Progenitor cell of endocrine pancreas (in vitro differentiated cells): ENCODE data around the gene CDK14. TPM values are rescaled to one million over a fixed set of nuclear protein-coding genes. Genes with fewer than 3 reads are reported as not detected.

ENCODE experiments used
- DNase-seq: peaks from one replicate; pipeline ENCODE4 v3.0.0; 2021; ENCODE audit warnings: low spot score; ENCODE audit not compliant: unreplicated experiment
- H3K27ac Mint-ChIP-seq: 2 replicates; pipeline ENCODE4 v1.8.0; 2021; ENCODE audit warnings: mild to moderate bottlenecking, moderate library complexity, mixed read lengths
- H3K27me3 Mint-ChIP-seq: 2 replicates; pipeline ENCODE4 v1.8.0; 2021; ENCODE audit warnings: mixed read lengths
- H3K36me3 Mint-ChIP-seq: 2 replicates; pipeline ENCODE4 v1.8.0; 2022; ENCODE audit warnings: mixed read lengths; ENCODE audit not compliant: insufficient read depth
- H3K4me1 Mint-ChIP-seq: 2 replicates; pipeline ENCODE4 v1.8.0; 2021; ENCODE audit warnings: low read depth, mixed read lengths
- H3K4me3 Mint-ChIP-seq: 2 replicates; pipeline ENCODE4 v1.8.0; 2021; ENCODE audit warnings: low read depth, mild to moderate bottlenecking, moderate library complexity, mixed read lengths
- H3K9me3 Mint-ChIP-seq: 2 replicates; pipeline ENCODE4 v1.8.0; 2021; ENCODE audit warnings: low read depth, mixed read lengths
- CTCF ChIP-seq: fragments of 200-600 bp; sonication (generic); IDR thresholded peaks from one replicate; pipeline ENCODE4 v1.5.0; 2021; ENCODE audit warnings: antibody characterized with exemption, mild to moderate bottlenecking; ENCODE audit not compliant: unreplicated experiment
- total RNA-seq: library from RNA; stranded (reverse); gene quantifications from 2 replicates; pipeline ENCODE4 v1.2.1, GENCODE V29; 2021

Gene CDK14
- total RNA-seq, 1 donor from 2014 or later, result 117 TPM

DNA sequence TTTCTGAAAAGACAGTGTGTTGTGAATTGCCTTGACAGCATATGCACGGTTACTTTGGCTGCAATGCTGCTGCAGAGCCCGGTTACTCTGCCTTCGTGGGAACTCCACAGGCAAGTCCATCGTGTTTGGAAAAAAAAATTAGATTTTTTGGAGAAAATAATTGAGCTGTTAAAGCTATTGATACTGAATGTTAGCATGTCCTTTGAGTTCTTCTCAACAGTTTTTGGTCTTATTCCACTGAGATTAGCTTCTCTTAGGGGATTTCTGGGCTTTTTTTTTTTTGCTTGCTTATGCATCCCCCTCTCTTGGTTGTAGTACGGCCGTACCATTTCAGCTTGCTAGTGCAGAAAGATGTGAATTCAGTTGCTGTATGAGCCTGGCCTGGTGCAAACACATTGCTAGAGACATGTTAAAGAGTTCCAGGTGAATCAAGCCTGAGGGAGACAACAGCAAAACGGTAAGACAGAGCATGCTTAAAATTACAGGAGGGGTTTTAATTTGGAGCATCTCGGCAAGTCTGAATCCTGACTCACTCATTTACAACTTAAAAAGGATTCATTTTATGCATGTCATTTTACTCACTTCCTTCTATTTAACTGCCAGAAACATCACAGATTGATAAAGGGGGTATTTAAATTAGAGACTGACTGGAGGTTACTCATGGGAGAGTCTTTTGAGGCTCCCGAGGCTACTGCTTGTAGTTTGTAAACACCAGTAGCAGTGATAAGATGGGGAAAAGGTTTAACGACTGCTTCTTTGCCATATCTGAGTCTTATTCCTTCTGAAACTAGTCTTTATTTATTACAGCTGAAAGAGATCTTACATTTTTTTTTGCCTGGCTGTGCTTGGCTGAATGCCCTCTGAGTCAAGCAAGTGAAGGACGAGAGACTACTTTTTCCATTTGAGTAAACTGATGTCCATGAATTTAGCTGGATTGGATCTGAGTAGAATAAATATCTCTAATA is 113.7 kb downstream of the CDK14 start:
- Mint-ChIP-seq H3K36me3 (peaks cover 13% of the 10 kb centered on the region), H3K9me3 (peaks cover 7% of the 10 kb centered on the region), H3K4me1 (peaks cover 76% of the 10 kb centered on the region), H3K27me3 (no peaks in the 10 kb centered on the region), H3K27ac (peak overlapping the region; percentile 67), H3K4me3 (peak overlapping the region; percentile 66)
- no peak for TF ChIP-seq CTCF
- no peak for DNase-seq

GRCh38 chr7:90710466-90710850 is 114.3 kb downstream of the CDK14 start:
- DNase-seq, result no peak
- peak overlapping the region; percentile 67 for H3K27ac Mint-ChIP-seq
- peak overlapping the region; percentile 66 for H3K4me3 Mint-ChIP-seq

DNA sequence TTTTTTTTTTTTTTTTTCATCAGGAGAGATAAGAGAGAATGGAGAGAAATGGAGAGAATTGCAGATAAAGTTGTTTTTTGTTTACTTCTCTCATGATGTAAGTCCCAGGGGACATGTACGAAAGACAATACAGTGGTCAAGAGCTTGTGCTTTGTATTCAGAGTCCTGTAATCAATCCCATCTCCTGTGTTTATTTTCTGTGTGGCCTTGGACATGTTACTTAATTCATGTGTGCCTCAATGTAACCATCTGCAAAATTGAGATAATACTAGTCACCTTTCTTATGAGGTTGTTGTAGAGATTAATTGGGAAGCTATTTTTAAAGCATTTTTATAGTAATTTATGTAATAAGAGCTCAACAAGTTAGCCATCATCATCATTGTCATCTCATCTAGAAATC is 117.5 kb downstream of the CDK14 start:
- peak overlapping the region; percentile 39 for H3K27ac Mint-ChIP-seq
- no peak overlapping the region for H3K4me3 Mint-ChIP-seq
- H3K27me3 Mint-ChIP-seq, result no peaks in the 10 kb centered on the region
- H3K9me3 Mint-ChIP-seq, result peaks cover 7% of the 10 kb centered on the region
- DNase-seq, result no peak
- H3K36me3 Mint-ChIP-seq, result peaks cover 13% of the 10 kb centered on the region
- no peak for TF ChIP-seq CTCF
- peaks cover 83% of the 10 kb centered on the region for H3K4me1 Mint-ChIP-seq

More at GRCh38 chr7:90710466-90710850, 114.3 kb downstream of the CDK14 start:
- TF ChIP-seq CTCF, result no peak
- Mint-ChIP-seq H3K9me3 (peaks cover 7% of the 10 kb centered on the region), H3K27me3 (no peaks in the 10 kb centered on the region), H3K4me1 (peaks cover 78% of the 10 kb centered on the region), H3K36me3 (peaks cover 13% of the 10 kb centered on the region)

DNA sequence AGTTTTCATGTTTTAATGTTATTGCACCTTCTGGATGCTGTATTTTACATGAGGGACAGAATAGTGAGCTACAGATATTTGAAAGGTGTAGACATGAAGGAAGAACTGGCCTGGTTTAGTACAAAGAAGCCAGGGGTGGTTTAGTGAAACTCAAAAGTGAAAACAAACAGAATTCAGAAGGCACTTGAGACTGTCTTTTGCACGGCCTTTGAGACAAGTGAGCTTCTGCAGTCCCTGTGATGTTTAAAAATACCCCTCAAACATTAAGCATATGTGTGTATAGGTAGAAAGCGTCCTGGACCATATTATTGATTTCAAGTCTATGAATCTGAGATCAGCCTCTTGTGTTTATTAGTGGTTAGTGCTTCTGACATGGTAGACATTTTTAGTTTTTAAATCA is 118.9 kb downstream of the CDK14 start:
- no peak overlapping the region for H3K4me3 Mint-ChIP-seq
- H3K27ac Mint-ChIP-seq, result peak overlapping the region; percentile 53
- H3K27me3 Mint-ChIP-seq, result no peaks in the 10 kb centered on the region
- DNase-seq, result no peak
- peaks cover 7% of the 10 kb centered on the region for H3K9me3 Mint-ChIP-seq
- peaks cover 13% of the 10 kb centered on the region for H3K36me3 Mint-ChIP-seq
- no peak for TF ChIP-seq CTCF
- H3K4me1 Mint-ChIP-seq, result peaks cover 83% of the 10 kb centered on the region

GRCh38 chr7:90717296-90718060 is 121.4 kb downstream of the CDK14 start:
- no peaks in the 10 kb centered on the region for H3K27me3 Mint-ChIP-seq
- TF ChIP-seq CTCF, result no peak
- peaks cover 75% of the 10 kb centered on the region for H3K4me1 Mint-ChIP-seq
- no peak overlapping the region for H3K4me3 Mint-ChIP-seq
- H3K9me3 Mint-ChIP-seq, result peaks cover 7% of the 10 kb centered on the region
- peaks cover 13% of the 10 kb centered on the region for H3K36me3 Mint-ChIP-seq
- H3K27ac Mint-ChIP-seq, result peak overlapping the region; percentile 97
- no peak for DNase-seq
